22Rv1 (cell line): ENCODE results near the gene RNF225.

Experiments
- ZFX ChIP-seq: fragments of 450-650 bp; IDR thresholded peaks from 2 replicates; pipeline ENCODE4 v1.6.1; 2017; ENCODE audit warnings: antibody characterized with exemption, borderline replicate concordance
- TF ChIP-seq, protein P1 (sequence below): fragments of 450-650 bp; IDR thresholded peaks from 2 replicates; pipeline ENCODE4 v1.5.1; 2017; ENCODE audit warnings: mild to moderate bottlenecking

DNA sequence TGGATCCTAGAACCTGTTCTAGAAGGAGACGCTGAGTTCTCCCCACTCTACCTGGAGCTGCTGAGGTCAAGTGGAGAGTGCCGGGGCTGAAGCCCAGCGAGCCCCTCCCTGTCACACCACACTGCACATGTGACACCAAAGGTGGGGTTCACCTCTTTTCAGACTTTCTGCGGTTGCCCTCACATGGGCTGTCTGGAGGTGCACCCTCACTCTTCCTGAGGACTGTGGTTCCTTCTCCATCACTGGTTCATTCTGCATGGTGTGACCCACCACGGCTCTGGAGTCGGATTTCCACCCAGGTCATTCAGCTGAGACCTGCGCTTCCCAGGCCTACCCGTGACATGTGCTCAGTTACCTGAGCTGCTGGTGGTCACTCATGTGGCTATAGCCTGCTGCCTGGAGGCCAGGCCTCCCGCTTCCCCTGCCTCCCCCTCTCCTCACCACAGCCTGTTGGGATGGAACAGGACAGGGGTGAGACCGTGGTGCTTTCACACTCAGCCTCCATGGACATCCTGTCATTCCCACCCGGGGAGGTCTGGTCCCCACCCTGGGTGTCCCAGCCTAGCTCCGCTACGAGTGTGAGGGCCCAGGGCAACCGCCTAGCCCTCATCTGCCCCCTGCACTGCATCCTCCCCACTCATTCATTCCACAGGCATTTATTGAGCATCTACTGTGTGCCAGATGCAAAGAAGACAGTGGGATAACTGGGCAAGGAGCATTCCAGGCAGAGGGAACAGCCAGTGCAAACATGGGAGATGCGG lies 41.6 kb upstream of the RNF225 start:
- TF ChIP-seq, protein P1, sequence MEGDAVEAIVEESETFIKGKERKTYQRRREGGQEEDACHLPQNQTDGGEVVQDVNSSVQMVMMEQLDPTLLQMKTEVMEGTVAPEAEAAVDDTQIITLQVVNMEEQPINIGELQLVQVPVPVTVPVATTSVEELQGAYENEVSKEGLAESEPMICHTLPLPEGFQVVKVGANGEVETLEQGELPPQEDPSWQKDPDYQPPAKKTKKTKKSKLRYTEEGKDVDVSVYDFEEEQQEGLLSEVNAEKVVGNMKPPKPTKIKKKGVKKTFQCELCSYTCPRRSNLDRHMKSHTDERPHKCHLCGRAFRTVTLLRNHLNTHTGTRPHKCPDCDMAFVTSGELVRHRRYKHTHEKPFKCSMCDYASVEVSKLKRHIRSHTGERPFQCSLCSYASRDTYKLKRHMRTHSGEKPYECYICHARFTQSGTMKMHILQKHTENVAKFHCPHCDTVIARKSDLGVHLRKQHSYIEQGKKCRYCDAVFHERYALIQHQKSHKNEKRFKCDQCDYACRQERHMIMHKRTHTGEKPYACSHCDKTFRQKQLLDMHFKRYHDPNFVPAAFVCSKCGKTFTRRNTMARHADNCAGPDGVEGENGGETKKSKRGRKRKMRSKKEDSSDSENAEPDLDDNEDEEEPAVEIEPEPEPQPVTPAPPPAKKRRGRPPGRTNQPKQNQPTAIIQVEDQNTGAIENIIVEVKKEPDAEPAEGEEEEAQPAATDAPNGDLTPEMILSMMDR = no peak
- TF ChIP-seq ZFX = no peak
